Cardiac muscle cell (in vitro differentiated cells and primary cell): ENCODE results near the gene PCDHA11. TPM values are rescaled to one million over a fixed set of nuclear protein-coding genes. Genes with fewer than 3 reads are reported as not detected.
"Not testable (repeated sequence)": the region's sequence is repeated elsewhere in the genome, so short reads cannot be mapped to it uniquely, and the experiment has no call there.

ENCODE experiments used
- DNase-seq, 2 donors: peaks; one replicate each; pipeline versions ENCODE4 v3.0.0 to v3.0.0-alpha.2; 2010 to 2017; ENCODE audit warnings: low read depth in 1 of 2, low spot score in 1 of 2
- H3K27ac ChIP-seq: fragments of 200-600 bp; sonication (generic); 2 replicates; pipeline ENCODE4 v1.5.1; 2016
- H3K27me3 ChIP-seq: fragments of 200-600 bp; sonication (generic); 2 replicates; pipeline ENCODE4 v1.6.0; 2016; ENCODE audit warnings: control low read depth
- H3K36me3 ChIP-seq: fragments of 200-600 bp; sonication (generic); 2 replicates; pipeline ENCODE4 v1.5.1; 2016; ENCODE audit warnings: control low read depth
- H3K4me1 ChIP-seq: fragments of 200-600 bp; sonication (generic); 2 replicates; pipeline ENCODE4 v1.8.1; 2017; ENCODE audit warnings: low read depth, mild to moderate bottlenecking, mixed run types
- H3K4me3 ChIP-seq: fragments of 200-600 bp; sonication (generic); 2 replicates; pipeline ENCODE4 v1.5.1; 2016; ENCODE audit warnings: mild to moderate bottlenecking
- H3K9me3 ChIP-seq: fragments of 200-600 bp; sonication (generic); 2 replicates; pipeline ENCODE4 v1.5.1; 2017; ENCODE audit warnings: low read depth, mild to moderate bottlenecking, control low read depth
- CTCF ChIP-seq: IDR thresholded peaks from 2 replicates; pipeline ENCODE4 v1.5.1; 2012; ENCODE audit warnings: low read depth, mild to moderate bottlenecking, low read length
- polyA plus RNA-seq: library from polyadenylated mRNA; unstranded; fragments of >200 nt; fragmentation: Nextera tagmentation; extraction: Ambion mirVana; gene quantifications from 2 replicates; pipeline ENCODE4 v1.2.1, GENCODE V29; 2016
- total RNA-seq: library from RNA; depleted of rRNA; stranded (reverse); fragments of >200 nt; gene quantifications from 2 replicates; pipeline ENCODE4 v1.2.3, GENCODE V29; 2016

The PCDHA11 gene
- total and polyA plus RNA-seq, 2 experiments from 2014 or later = 6.1 to 10.8 TPM

- no peak for DNase-seq
- no peak within 1 kb of the TSS for H3K4me3 ChIP-seq
- H3K36me3 ChIP-seq = no peaks in the 10 kb centered on the region
- no peaks in the 10 kb centered on the region for H3K27me3 ChIP-seq
- no peaks in the 10 kb centered on the region for H3K9me3 ChIP-seq
- H3K27ac ChIP-seq = no peak within 1 kb of the TSS
- TF ChIP-seq CTCF = no peak
- H3K4me1 ChIP-seq = no peaks in the 10 kb centered on the region
Measured at GRCh38 chr5:140840978-140841962, 27.5 kb upstream of the PCDHA11 start, which contains the start of gene PCDHA8. Gene PCDHA8 (plus strand): TSS chr5:140841187. CDS start chr5:140841322, 135 bp downstream.

- no peak for TF ChIP-seq CTCF
- Histone ChIP-seq H3K27me3 (no peaks in the 10 kb centered on the region), H3K4me3 (no peak overlapping the region), H3K9me3 (no peaks in the 10 kb centered on the region), H3K4me1 (no peaks in the 10 kb centered on the region), H3K36me3 (no peaks in the 10 kb centered on the region), H3K27ac (no peak overlapping the region)
- no peak for DNase-seq
Measured at GRCh38 chr5:140842798-140843733, 25.7 kb upstream of the PCDHA11 start.

GRCh38 chr5:140848139-140849102 lies 20.3 kb upstream of the PCDHA11 start, which contains the start of gene PCDHA9:
Gene PCDHA9 (plus strand): TSS chr5:140848382. CDS start chr5:140848496, 114 bp downstream.
- H3K4me3 ChIP-seq = peak within 1 kb of the TSS; percentile 11
- not testable (repeated sequence) for H3K27ac ChIP-seq, H3K9me3 ChIP-seq, H3K27me3 ChIP-seq, DNase-seq, H3K4me1 ChIP-seq, H3K36me3 ChIP-seq

- H3K36me3 ChIP-seq, H3K4me1 ChIP-seq, H3K27ac ChIP-seq, H3K9me3 ChIP-seq, H3K4me3 ChIP-seq, H3K27me3 ChIP-seq, DNase-seq: not testable (repeated sequence)
Measured at GRCh38 chr5:140849831-140850634, 18.7 kb upstream of the PCDHA11 start.

- no peaks in the 10 kb centered on the region for H3K9me3 ChIP-seq
- no peaks in the 10 kb centered on the region for H3K4me1 ChIP-seq
- H3K36me3 ChIP-seq = no peaks in the 10 kb centered on the region
- H3K27me3 ChIP-seq = no peaks in the 10 kb centered on the region
- peak in 1 of 2 donors; percentile 74 for DNase-seq
- peak within 1 kb of the TSS; percentile 24 for H3K27ac ChIP-seq
- no peak for TF ChIP-seq CTCF
- H3K4me3 ChIP-seq = peak within 1 kb of the TSS; percentile 71
Measured at GRCh38 chr5:140855772-140856674, 12.7 kb upstream of the PCDHA11 start, which contains the start of gene PCDHA10. Gene PCDHA10 (plus strand): TSS chr5:140855897. CDS start chr5:140856049, 152 bp downstream.
